GM19397 (cell line): Measurements from ENCODE around the gene POU4F3.

Experiments used
- ATAC-seq: cut with Tn5 transposase; IDR thresholded peaks from one replicate; pipeline ENCODE4 v1.9.1; 2021; ENCODE audit warnings: mild to moderate bottlenecking, moderate library complexity; ENCODE audit not compliant: unreplicated experiment

Gene POU4F3

GRCh38 chr5:146390469-146390868 is 51.8 kb downstream of the POU4F3 start:
- ATAC-seq = no peak
